OCI-LY3 (cell line): ENCODE results near the gene TM4SF1.

ENCODE experiments used
- EZH2phosphoT487 ChIP-seq: fragments of 200-600 bp; shearing (Covaris generic); IDR thresholded peaks from 2 replicates; pipeline ENCODE4 v1.6.1; 2018; ENCODE audit warnings: antibody characterized with exemption, mixed run types, low read depth
- TF ChIP-seq, protein P1 (sequence below): fragments of 200-600, 300-600 bp; sonication (generic); IDR thresholded peaks from 2 replicates; pipeline ENCODE4 v1.5.1; 2014; ENCODE audit warnings: antibody characterized with exemption, low read length, low read depth

DNA sequence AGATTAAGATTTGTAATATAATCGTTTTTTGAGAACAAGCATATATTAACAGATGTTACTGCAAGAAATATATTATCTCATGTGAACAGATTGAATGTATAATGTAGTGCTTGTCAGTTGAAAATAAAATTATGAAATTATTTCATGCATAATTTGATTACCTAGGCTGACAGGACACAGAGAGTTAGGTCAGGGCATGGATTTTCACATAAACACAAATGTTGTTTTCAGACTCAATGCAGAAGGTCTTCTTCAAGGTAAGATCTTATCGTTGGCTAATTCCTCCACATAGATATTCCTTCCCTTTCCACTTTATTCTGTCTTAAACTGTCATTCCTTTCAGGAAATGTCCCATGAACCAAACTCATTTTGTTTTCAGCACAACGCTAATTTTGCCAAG is 20.1 kb upstream of the TM4SF1 start:
- no peak for TF ChIP-seq EZH2phosphoT487
- TF ChIP-seq, protein P1, sequence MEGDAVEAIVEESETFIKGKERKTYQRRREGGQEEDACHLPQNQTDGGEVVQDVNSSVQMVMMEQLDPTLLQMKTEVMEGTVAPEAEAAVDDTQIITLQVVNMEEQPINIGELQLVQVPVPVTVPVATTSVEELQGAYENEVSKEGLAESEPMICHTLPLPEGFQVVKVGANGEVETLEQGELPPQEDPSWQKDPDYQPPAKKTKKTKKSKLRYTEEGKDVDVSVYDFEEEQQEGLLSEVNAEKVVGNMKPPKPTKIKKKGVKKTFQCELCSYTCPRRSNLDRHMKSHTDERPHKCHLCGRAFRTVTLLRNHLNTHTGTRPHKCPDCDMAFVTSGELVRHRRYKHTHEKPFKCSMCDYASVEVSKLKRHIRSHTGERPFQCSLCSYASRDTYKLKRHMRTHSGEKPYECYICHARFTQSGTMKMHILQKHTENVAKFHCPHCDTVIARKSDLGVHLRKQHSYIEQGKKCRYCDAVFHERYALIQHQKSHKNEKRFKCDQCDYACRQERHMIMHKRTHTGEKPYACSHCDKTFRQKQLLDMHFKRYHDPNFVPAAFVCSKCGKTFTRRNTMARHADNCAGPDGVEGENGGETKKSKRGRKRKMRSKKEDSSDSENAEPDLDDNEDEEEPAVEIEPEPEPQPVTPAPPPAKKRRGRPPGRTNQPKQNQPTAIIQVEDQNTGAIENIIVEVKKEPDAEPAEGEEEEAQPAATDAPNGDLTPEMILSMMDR: no peak
